Activated T-cell treated with anti-CD3 and anti-CD28 coated beads, Interleukin-2, amount 50 U/mL, for 1 hour (primary cell): ENCODE data around the gene PTPRT.

Experiments used
- DNase-seq: peaks from one replicate; pipeline ENCODE4 v3.0.0-alpha.2; 2020

The PTPRT gene

DNA sequence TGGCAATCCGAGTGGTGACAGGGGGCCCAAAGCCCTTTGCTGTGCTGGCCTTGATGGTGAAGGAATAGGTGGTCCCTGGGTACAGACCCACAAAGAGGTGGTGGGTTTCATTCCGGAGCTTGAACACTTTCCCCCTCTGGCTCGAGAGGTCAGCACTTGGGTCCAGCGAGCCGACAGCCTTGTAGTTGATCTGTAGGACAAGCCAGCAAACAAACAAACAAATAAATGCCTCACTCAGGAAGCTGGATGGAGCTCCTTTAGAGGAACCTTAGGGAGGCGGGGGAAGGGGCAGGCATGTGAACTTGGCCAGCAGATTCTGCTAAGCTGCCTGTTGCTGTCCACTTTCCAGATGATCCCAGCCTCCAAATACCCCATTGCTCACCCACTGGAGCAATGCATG is 837.6 kb downstream of the PTPRT start:
- DNase-seq, result no peak

DNA sequence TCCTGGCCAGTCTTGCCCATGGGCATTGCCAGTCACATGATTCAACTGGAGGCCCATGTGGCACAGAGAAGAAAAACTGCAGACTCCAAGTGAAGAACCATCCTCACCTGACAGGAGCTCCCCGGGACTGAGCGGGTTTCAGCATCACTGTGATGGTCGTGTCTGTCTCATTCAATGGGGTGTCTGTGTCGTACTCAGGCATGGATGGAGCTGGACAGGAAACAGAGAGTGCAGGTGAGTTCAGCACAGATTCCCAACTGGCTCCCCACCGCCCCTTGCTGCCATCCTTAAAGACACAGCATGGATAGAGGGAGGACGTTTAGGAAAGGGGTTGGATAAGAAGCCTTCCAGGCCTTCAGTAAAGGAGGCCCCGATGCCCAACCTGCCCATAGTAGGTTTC is 839.2 kb downstream of the PTPRT start:
- DNase-seq, result no peak

DNA sequence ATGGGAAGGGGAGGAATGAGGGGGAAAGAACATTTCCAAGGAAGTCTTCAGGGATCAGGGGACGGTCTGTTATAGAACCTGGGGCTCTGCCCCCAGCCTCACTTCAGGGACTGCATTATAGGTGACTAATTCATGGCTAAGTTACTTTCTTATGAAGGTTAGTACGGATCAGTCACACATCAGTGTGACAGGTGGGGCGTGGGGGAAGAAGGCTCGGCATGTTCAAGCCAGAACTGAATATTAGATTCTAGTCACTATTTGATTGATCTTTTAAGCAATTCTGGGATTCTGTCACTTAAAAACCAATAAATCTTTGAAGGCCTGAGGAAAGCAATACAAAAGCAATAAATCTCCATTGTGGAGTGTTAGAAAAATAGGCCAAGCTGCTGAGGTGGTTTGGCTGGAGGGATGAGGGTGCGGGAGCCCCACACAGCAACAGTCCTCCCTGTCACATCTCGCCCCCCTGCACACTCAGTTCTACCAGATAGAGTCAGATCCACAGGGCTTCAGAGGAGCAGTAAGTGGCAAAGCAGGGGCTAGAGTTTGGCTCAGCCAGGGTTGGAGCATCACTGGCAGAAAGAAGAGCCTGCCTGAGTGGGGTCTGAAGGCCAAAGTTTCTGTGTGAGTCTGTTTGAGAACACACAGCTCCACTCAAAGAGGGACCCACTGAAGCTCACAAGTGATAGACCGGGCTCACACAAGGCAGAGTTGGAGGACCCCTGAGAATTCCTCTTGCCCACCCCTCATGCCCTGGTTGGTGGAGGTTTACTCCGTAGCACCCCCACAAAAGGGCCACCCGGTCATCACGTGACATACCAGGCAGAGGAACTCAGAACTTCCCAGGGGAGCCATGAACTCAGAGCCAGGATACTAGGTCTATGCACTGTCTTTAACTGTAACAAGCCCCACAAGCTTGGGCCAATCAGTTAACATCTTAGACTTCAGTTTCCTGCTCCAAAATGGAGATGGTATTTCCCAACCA is 843.2 kb downstream of the PTPRT start:
- DNase-seq, result no peak

DNA sequence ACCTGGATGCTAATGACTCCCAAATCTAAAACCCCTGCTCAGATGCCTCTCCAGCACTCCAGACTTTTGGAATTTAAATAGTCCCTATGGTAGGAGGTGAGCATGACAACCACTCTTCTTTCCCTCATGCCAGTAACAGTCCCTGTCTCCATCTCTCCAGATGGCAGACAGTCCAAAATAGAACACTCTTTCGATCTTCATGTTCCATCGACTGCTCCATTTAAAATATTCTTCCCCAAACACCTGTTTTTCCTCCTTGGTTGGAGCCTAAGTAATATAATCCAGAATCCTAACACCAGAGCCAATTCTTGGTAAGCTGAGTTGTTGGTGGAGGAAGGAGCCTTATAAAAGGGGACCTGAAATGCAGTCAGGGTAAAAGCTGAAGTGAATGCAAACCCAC is 848.1 kb downstream of the PTPRT start:
- DNase-seq, result no peak

DNA sequence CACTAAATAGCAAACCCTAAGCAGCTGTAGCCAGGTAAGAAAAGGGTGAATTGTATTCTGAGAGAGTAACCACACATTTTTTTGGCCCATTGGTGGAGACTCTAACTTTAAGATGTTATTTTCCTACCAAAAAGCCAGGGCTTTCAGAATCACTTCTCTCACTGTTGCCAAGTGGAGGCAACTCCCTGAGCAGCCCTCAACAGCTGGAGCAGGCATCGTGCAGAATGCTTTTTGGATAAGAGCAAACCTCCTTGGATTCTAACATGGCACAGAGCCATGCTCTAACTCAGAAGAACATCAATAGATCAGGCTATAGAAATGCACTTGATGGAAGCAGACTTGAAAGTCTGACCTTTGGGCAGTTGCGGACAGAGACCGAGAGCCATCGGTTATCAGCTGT is 849.3 kb downstream of the PTPRT start:
- no peak for DNase-seq

DNA sequence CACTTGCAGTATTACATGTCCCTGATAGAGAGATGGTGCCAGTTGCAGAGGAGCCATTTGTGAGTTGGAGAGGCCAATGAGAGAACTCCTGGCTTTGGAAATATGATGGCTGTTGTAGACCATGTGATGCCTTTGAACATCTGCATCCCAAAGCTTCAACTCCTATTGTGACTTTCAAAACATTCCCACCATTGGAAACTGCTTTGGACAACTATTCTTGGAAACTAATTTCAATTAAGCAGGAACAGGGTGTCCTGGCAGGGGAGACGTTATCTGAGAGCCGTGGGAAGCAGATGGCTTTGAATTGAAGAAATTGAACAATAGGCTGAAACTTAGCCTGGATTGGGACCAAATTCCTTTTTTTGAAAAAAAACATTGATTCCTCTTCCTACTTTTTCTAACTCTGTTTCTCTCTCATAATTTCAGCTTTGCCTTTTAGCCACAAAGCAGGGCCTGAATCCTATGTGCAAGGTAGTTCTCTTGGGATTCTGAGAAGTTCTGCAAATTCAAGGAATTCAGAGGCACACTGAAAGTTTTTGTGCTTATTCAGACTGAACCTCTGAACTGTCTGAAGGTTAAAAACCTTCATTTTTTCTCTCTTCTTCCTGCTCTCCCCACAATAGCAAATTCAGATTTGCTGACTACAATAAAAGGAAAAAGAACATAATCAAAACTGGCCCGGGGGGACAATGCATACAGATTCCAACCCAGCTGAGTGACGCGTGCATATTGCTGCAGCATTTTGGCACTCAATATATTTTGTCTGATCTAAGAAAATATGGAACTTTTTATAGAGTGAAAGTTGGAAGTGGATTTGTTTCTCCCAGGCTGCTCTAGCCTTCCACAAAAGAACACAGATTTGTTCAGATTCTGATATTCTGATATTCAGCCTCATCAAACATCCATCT is 851.2 kb downstream of the PTPRT start:
- no peak for DNase-seq

DNA sequence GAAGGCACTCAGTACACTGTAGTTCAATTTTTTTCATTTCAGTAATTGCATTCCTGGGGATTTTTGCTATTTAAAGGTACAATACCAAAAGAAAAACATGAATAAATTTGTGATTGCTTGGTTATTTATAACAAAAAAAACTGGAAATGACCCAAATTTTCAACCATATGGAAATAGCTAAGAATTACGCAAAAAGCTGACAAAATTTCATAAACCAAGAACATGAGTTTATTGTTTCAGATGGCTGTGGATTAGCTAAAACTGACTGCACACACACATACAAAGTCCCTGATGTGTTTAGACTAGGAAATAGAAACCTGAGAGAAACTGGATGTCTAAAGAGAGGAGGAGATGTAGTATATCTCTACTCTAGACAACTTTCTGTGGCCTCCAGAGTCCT is 853.1 kb downstream of the PTPRT start:
- DNase-seq, result no peak

DNA sequence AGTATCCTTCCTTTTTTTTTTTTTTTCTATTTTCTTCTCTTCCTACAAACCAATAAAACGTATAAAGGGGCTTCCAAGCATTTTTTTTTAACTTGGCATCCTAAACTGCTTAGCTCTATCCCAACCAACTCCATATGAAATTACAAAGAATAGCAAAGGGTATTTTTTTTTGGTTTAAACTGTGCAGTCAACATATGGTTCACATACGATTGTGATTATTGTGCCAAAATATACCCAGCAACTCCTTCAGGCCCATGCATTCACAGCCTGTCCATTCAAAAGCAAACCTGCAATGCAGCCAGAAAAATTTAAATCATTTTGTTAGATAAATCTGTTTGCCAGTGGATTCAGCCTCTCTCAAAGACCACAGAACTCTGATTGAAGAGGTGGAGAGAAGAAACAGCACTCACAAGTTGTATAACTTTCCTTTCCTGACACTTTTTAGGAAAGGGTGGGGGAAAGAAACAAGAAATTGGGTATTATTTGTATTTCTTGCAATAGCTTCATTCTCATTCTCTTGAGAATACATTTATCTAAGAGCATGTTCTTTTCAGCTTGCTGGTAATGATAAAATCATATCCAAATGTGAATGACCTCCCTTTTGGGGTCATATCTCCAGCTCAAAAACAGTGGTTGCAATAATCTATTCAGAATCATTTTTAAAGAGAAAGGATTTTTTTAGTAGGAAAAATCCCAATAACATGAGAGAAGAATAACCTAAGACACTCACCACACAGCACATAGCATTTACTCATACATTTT is 870.3 kb downstream of the PTPRT start:
- no peak for DNase-seq

DNA sequence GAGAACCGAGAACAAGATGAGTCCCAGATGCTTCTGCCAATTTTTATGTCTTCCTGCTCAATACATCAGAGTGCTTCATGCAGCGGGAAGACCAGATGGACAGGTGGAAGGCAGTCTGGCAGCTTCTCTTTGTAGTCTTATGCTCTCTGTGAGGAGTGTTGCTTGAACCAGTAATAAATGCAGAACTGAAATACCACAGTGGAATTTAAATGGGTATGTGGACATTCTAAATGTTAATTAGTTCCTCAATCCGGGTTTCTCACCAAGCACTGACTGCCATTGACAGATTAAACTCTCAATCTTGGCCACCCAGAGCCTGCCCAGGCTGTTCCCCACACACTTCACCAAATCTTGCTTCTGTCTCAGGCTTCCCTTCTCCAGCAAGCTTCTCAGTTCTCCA is 876.0 kb downstream of the PTPRT start:
- no peak for DNase-seq

DNA sequence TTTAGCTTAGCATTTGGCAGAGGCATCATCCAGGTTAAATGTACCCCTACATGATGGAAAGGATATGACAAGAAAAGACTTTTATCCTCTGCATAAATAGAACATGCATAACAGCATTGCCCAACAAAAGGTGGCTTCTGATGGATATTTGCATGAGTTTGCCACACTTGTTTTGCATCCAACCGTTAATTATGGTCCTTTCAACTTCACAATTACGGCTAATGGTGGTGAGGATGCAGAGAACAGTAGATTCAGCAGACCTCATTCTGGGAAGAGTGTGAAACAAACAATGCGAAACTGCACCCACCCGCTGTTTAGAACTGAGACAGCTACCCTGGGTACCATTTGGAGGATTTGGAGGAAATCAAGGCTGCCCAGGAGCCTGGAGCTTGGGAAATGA is 880.7 kb downstream of the PTPRT start:
- DNase-seq, result no peak

DNA sequence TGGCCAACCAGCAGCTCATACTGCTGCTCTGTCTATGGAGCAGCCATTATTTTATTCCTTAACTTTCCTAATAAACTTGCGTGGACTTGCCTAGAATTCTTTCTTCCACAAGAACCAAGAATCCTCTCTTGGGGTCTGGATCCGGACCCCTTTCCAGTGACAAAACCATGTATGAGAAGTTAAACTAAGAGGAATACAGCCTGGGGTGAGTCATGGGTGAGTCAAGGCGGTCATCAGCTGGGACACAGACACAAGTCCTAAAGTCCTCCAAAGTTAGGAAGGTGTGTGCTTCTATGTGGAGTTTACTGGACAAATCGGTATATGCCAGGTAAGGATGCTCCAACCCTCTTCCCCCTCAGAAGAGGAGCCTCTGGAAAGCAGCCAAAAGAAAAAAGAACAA is 881.5 kb downstream of the PTPRT start:
- DNase-seq, result no peak

DNA sequence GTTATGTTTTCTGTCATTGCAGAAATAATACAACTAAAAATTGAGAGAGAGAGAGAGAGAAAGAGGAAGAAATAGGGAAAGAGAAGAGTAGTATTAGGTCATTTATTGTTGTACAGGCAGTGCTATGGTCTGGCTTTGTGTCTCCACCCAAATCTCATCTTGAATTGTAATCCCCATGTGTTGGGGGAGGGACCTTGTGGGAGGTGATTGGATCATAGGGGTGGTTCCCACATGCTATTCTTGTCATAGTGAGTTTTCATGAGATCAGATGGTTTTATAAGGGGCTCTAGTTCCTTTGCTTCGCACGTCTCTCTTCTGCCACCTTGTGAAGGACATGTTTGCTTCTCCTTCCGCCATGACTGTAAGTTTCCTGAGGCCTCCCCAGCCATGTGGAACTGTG is 894.1 kb downstream of the PTPRT start:
- DNase-seq, result no peak

DNA sequence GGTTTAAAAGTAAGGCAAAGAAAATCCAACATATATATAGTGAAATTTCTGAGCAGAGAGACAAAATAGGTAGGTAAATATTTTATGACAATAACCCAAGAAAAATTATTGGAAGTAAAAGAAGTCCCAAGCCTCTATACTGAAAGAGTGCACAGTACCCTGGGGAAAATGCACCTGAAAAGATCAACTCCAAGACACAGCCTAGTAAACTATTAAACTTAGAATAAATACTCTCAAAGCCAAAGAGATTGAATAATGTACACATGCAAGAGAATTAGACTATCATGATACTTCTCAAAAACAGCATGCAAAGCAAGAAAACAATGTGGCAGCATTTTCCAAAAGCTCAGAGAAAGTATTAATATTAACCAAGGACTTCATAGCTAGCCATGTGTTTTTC is 894.7 kb downstream of the PTPRT start:
- no peak for DNase-seq

DNA sequence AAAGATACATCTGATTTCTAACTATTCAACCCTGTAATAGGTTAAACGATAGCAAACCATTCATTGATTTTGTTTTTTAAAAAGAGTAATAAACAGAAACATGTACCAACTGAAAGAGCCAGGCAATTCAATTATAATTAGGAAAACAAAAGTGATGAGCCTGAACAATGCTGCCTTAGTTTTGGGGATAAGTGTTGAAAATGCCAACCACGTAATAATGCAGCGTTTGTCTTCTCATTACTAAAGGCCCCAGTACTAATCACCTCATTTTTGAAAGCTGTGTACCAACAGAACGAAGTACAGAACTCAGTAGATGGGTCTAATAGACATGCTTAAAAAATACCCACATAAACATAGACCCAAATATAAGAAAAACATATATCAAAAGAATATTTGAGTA is 907.9 kb downstream of the PTPRT start:
- no peak for DNase-seq

DNA sequence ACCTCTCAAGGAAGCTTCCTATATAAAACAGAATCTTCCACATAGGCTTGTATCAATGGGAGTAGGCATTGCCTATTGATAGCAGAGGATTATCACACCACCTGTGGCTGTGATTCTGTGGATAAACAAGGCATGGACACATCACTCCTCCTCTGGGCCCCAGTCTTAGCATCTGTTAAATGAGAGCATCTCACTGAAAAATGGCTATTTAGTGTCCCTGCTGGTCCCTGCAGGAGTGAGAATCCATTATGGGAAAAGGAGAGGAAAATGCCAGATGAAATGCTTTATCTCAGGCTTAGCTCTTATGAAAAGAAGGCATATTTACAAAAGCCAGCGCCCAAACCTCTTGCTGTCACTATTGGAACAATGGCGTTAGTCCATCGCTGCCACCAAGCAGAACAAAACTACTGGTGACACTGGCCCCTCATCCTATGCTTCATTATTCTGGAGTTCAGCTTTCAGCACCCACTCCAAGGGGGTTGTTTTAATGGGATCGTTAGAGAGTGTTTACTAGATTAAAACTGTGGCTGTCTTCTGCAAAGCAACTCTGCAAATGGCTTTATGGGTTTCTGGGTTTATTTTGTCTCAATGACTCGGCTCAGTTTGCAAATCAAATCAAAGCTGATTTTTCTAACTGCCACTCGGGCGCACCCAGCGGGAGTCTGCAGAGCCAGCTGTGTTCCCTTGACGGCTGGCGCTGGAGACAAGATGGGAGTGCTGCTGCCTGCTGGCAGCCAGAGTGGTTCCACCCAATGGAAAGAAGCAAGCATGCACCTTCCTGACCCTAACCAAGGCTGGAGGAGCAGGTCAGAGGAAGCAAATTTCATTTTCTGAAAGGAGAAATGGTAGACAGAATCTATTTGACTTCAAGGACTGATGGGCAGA is 912.7 kb downstream of the PTPRT start:
- DNase-seq, result no peak

DNA sequence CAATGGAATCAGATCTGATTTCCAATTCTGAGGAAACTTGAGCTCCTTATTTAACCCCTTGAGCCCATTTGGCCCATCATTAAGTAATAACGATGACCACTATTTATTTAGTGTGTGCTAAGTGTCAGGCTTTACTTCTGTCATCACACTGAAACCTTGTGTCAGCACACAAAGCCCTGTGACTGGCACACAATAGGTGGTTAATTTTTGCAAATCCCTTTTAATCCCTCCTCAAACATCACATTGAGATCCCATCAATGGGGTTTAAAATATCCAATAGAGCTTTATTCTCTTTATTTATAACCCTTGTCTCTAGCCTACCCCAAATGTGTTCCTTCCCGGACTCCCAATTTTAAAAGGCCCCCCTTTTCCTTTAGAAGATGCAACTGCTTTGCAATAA is 914.7 kb downstream of the PTPRT start:
- DNase-seq, result no peak

DNA sequence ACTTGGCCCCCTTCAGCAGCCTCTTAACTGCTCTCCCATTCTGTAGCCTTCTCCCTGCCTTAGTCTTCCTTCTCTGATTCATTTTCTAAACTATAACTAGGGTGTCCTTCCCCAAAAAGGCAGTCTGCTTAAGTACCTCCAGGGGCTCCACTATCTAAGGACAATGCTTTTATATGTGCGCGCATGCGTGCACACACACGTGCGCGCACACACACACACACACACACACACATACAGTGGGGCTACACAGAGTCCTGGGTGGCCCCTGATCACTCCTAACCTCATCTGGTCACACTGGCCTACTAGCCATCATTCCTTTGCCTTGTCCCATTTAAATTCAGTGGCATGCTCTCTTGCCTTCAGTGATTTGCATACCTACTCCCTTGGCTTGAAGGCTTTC is 917.2 kb downstream of the PTPRT start:
- DNase-seq, result no peak

DNA sequence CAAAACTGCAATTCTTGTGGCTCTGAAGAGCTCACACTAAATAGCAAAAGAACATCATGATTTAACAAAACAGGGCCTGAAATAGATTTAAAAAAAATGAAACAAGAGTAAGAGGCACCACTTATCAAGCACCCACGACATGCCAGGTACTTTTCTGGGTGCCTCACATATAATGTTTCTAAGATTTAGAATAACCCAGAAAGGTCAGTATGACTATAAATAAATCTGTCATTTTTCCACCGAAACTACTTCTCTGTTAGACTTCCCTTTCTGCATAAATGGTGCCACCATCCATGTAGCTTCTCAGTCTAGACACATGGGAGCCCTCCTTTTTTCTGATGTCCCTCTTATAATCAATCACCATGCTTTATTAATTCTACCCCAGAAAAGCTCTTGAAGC is 919.2 kb downstream of the PTPRT start:
- no peak for DNase-seq

DNA sequence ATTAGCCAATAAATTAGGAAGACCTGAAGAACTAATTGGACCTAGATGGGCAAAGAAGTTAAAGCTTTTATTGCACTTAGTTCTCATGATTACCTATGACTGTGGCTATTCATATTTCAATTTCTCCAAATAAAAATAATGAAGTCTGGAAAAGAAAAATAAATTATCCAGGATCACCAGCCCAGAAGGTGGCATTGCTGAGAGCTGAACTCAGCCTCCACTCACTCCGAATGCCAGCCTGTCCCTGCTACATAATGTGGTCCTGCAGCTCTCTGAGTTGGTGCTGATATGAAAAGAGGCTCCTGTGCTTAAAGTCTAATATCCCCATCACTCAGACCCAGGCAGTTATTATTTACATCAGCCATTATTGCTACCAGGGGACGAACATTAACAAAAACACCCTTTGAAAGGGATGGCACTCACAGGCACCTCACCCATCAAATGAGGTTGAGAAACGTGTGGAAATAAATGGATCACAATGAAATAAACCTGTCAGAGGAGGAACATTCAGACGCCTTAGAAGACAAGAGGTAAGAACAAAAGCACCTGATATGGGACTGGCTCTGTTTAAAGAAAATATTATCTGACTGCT is 921.8 kb downstream of the PTPRT start:
- no peak for DNase-seq

DNA sequence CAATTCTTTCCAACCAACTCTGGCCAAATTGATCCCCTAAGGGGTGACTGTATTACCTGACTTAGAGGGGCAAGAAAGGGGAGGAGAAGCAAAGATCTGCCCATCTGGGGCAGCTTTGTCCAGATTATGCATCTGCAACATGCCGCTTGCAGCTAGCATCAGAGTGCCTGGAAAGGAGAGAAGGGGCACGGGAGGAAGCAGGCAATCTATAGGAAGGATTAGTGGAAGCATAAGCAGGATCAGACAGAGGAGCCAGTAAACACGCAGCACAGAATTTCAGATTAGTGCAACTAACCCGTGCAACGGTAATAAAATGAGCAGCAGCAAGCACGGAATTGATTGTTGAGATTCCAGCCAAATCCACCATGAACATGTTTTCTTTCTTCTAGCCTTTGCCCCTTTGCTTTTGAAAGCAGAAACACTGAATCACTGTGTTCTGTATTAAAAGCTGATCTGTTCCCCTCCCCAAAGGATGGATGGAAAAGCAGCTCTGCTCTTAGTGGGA is 927.9 kb downstream of the PTPRT start:
- no peak for DNase-seq

DNA sequence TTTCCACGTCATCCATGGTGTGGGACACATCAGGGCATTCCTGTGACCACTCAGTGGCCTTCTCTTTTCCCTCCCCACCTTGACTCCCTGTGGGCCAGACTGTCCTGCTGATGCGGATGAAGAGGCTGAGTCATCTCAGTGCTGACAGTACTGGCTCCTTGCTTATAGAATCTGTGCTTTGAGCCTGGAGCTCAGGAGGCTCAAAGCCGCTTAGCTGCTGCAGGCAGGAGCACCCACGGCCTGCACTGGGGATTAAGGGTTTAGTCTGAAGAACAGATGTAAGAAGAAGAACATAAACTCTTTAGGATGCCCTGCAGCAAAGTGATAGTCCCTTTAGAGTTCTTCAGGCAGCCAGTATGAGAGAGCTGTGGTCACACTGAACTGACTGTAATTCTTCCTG is 929.5 kb downstream of the PTPRT start:
- DNase-seq, result no peak

DNA sequence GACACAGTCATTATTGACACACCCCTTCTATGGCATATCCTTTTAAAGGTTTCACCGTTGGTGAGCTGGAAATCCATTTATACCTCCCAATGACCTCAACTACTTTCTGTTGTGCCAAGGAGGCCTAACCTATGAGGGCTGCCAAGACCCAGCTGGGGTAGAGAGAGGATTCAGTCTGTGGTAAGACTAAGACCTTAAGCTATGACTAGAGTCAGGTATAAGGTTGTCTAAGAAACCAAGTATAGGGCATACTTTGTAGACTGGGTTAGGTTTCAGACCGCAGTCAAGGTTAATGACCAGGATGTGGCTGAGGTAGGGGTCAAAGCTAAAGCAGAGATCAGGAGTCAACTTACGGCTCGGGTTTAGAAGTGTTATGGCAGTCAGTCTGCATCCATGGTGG is 930.3 kb downstream of the PTPRT start:
- DNase-seq, result no peak
